Cardiac muscle cell (in vitro differentiated cells and primary cell): ENCODE measurements around the gene HECTD2. TPM values are rescaled to one million over a fixed set of nuclear protein-coding genes. Genes with fewer than 3 reads are reported as not detected.

Experiments
- DNase-seq, 2 donors: peaks; one replicate each; pipeline versions ENCODE4 v3.0.0 to v3.0.0-alpha.2; 2010 to 2017; ENCODE audit warnings: low read depth in 1 of 2, low spot score in 1 of 2
- H3K27ac ChIP-seq: fragments of 200-600 bp; sonication (generic); 2 replicates; pipeline ENCODE4 v1.5.1; 2016
- H3K27me3 ChIP-seq: fragments of 200-600 bp; sonication (generic); 2 replicates; pipeline ENCODE4 v1.6.0; 2016; ENCODE audit warnings: control low read depth
- H3K36me3 ChIP-seq: fragments of 200-600 bp; sonication (generic); 2 replicates; pipeline ENCODE4 v1.5.1; 2016; ENCODE audit warnings: control low read depth
- H3K4me1 ChIP-seq: fragments of 200-600 bp; sonication (generic); 2 replicates; pipeline ENCODE4 v1.8.1; 2017; ENCODE audit warnings: low read depth, mild to moderate bottlenecking, mixed run types
- H3K4me3 ChIP-seq: fragments of 200-600 bp; sonication (generic); 2 replicates; pipeline ENCODE4 v1.5.1; 2016; ENCODE audit warnings: mild to moderate bottlenecking
- H3K9me3 ChIP-seq: fragments of 200-600 bp; sonication (generic); 2 replicates; pipeline ENCODE4 v1.5.1; 2017; ENCODE audit warnings: low read depth, mild to moderate bottlenecking, control low read depth
- polyA plus RNA-seq: library from polyadenylated mRNA; unstranded; fragments of >200 nt; fragmentation: Nextera tagmentation; extraction: Ambion mirVana; gene quantifications from 2 replicates; pipeline ENCODE4 v1.2.1, GENCODE V29; 2016
- total RNA-seq: library from RNA; depleted of rRNA; stranded (reverse); fragments of >200 nt; gene quantifications from 2 replicates; pipeline ENCODE4 v1.2.3, GENCODE V29; 2016
- TF ChIP-seq, protein P1 (sequence below): IDR thresholded peaks from 2 replicates; pipeline ENCODE4 v1.5.1; 2012; ENCODE audit warnings: low read depth, mild to moderate bottlenecking, low read length

HECTD2 gene
- total and polyA plus RNA-seq, 2 experiments from 2014 or later: 6.7 to 8.5 TPM

DNA sequence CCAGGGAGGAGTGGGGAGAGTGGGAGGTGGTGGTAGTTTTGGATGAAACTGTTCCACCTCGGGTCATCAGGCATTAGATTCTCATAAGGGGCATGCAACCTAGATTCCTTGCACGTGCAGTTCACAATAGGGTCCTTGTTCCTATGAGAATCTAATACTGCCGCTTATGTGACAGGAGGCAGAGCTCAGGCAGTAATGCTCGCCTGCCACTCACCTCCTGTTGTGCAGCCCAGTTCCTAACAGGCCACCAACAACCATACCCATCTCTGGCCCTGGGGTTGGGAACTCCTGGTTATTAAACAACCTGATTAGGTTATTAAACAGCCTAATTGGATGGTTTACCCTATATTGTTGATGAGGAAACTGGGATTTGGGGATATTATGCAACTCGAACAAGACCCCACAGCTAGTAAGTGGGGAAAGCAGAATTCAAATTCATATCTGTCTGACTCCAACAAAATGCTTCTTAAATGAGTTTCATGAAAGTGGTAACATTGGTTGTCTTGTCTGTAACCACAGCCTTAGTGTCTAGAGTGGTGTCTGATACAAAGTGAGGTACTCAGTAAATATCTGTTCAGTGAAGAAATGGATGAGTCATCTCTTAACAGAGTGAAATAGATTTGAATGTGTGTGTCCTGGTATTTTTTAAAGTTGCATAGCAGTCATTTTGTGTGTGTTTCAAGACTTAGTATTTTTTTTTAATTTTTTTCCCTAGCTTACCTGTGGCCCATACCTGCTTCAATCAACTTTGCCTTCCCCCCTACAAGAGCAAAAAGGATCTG lies 101.6 kb downstream of the HECTD2 start:
- H3K27ac ChIP-seq: no peak overlapping the region
- peak in 1 of 2 donors; percentile 68 for DNase-seq
- H3K36me3 ChIP-seq: no peaks in the 10 kb centered on the region
- H3K4me1 ChIP-seq: no peaks in the 10 kb centered on the region
- H3K4me3 ChIP-seq: no peak overlapping the region
- TF ChIP-seq, protein P1, sequence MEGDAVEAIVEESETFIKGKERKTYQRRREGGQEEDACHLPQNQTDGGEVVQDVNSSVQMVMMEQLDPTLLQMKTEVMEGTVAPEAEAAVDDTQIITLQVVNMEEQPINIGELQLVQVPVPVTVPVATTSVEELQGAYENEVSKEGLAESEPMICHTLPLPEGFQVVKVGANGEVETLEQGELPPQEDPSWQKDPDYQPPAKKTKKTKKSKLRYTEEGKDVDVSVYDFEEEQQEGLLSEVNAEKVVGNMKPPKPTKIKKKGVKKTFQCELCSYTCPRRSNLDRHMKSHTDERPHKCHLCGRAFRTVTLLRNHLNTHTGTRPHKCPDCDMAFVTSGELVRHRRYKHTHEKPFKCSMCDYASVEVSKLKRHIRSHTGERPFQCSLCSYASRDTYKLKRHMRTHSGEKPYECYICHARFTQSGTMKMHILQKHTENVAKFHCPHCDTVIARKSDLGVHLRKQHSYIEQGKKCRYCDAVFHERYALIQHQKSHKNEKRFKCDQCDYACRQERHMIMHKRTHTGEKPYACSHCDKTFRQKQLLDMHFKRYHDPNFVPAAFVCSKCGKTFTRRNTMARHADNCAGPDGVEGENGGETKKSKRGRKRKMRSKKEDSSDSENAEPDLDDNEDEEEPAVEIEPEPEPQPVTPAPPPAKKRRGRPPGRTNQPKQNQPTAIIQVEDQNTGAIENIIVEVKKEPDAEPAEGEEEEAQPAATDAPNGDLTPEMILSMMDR: no peak
- no peaks in the 10 kb centered on the region for H3K27me3 ChIP-seq
- no peaks in the 10 kb centered on the region for H3K9me3 ChIP-seq

DNA sequence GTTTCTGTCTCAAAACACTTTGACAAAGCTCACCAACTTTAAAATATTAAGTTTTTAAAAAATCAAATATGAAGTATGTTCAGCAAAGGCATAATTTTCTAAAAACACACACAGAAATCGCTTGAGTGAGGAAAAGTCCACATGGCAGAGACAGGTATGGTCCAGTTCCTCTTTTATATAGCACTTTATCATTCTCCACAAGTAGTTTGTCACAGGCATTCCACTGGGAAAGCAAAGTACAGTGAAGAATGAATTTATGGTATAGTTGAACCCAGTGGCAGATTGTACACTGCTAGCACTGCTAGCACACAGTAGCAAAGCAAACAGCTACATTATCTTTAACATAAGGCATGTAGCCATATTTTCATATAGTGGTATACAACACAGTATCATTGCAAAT lies 102.3 kb downstream of the HECTD2 start:
- no peak for DNase-seq
- Histone ChIP-seq H3K27ac (no peak overlapping the region), H3K27me3 (no peaks in the 10 kb centered on the region), H3K9me3 (no peaks in the 10 kb centered on the region), H3K36me3 (no peaks in the 10 kb centered on the region), H3K4me1 (no peaks in the 10 kb centered on the region), H3K4me3 (no peak overlapping the region)
- TF ChIP-seq, protein P1: no peak

DNA sequence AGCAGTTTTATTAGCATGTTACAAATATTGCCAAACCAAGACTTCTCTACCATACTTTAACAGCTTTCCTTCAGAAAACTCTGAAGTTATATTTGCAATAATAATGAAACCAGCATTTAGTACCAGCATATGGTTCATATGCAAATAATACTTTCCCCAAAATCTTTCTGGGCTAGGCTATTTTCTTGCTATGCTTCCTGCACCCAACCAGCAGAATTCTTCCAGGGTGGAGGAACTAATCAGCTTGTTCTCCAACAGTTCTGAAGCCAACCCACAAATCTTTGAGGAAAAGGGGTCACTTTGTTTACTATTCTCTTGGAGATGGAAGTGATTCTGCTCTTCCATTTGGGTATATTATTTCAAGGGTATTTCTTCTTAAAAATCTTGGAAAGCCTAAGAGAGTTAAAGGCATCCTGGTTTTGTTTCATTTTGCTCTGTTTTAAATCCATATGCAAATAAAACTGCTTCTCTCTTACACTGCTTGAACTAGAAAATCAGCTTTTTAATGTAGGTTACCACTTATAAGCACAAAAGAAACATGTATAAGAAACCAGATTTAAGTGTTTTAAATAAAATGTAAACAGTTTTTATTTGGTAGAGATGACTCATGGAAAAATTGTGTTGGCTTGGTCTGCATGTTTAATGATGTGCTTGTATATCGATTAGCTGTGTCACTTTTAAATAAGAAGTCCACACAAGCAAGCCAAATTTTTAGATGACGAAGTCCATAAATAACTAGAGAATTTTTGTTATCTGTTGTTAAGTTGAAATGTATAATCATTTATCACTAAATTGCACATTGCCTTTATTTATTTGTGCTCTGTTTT lies 103.7 kb downstream of the HECTD2 start:
- H3K27ac ChIP-seq: no peak overlapping the region

DNA sequence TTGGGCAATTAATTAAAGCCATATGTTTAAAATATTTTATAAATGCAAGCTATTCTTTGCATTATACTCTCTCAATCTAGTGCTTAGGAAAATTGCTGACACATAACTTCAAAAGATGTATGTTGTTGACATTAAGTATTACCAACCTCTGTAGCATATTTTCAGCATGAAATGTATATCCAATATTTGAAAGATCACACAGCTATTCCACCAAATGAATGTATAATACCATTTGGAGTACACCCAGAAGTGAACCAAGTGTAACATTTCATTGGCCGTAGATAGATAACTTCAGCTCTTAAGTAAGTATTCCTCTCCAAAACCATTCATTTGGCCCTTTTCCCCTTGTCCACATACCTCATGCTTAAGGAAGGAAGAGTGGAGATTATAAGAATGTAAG lies 104.6 kb downstream of the HECTD2 start:
- no peaks in the 10 kb centered on the region for H3K27me3 ChIP-seq
- H3K9me3 ChIP-seq: no peaks in the 10 kb centered on the region
- H3K27ac ChIP-seq: no peak overlapping the region
- TF ChIP-seq, protein P1: no peak
- no peak for DNase-seq
- H3K4me1 ChIP-seq: no peaks in the 10 kb centered on the region
- no peak overlapping the region for H3K4me3 ChIP-seq
- no peaks in the 10 kb centered on the region for H3K36me3 ChIP-seq

More for the DNA sequence above, 103.7 kb downstream of the HECTD2 start:
- TF ChIP-seq, protein P1: no peak
- Histone ChIP-seq H3K4me3 (no peak overlapping the region), H3K27me3 (no peaks in the 10 kb centered on the region), H3K4me1 (no peaks in the 10 kb centered on the region), H3K9me3 (no peaks in the 10 kb centered on the region), H3K36me3 (no peaks in the 10 kb centered on the region)
- DNase-seq: no peak

DNA sequence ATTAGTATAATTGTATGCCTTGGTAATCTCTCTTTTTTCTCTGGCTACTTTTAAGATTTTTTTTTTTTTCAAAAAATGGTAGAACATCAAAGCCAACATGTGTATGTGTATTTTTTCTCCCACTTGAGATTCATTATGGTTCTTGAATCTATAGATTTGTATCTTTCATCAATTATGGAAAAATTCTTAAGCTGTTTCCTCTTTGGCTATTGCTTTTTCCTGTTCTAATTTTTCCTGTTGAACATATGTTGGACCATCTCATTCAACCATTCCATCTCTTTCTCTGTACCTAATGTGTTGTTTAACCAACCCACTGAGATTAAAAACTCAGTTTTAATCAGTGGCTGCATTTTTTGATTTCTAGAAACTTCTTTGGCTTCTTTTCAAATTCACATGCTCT lies 107.2 kb downstream of the HECTD2 start:
- Histone ChIP-seq H3K27ac (no peak overlapping the region), H3K4me1 (peaks cover 3% of the 10 kb centered on the region), H3K4me3 (no peak overlapping the region), H3K27me3 (no peaks in the 10 kb centered on the region), H3K36me3 (no peaks in the 10 kb centered on the region), H3K9me3 (no peaks in the 10 kb centered on the region)
- no peak for DNase-seq
- TF ChIP-seq, protein P1: no peak
